HL-60 (cell line): ENCODE data around the gene SCN1B.

Experiments
- DNase-seq, 2 experiments: peaks; one replicate each; pipeline ENCODE4 v3.0.0-alpha.2; 2010 to 2020; ENCODE audit warnings: low read depth in 1 of 2, low spot score in 1 of 2
- H3K27ac ChIP-seq: fragments of 250-450 bp; sonication (Bioruptor Pico); replicated peaks from 2 replicates; pipeline ENCODE4 v1.5.1; 2020; ENCODE audit warnings: mild to moderate bottlenecking, moderate library complexity
- H3K27me3 ChIP-seq: fragments of 250-450 bp; sonication (Bioruptor Pico); 2 replicates; pipeline ENCODE4 v1.5.1; 2021; ENCODE audit warnings: mild to moderate bottlenecking, moderate library complexity; ENCODE audit not compliant: insufficient read depth, poor library complexity, severe bottlenecking
- H3K4me3 ChIP-seq: replicated peaks from 2 replicates; pipeline ENCODE4 v1.5.1; 2011; ENCODE audit warnings: mild to moderate bottlenecking, control low read depth, low read length; ENCODE audit not compliant: insufficient read depth
- GABPA ChIP-seq: IDR thresholded peaks from 2 replicates; pipeline ENCODE4 v1.6.1; 2012; ENCODE audit warnings: low read depth
- POLR2AphosphoS5 ChIP-seq: IDR thresholded peaks from 2 replicates; pipeline ENCODE4 v1.6.1; 2012; ENCODE audit warnings: low read depth
- SPI1 ChIP-seq: IDR thresholded peaks from 2 replicates; pipeline ENCODE4 v1.6.1; 2012; ENCODE audit warnings: low read depth, mild to moderate bottlenecking, borderline replicate concordance
- TF ChIP-seq, protein P1 (sequence below): IDR thresholded peaks from one replicate; pipeline ENCODE4 v1.5.1; 2011; ENCODE audit warnings: low read length, control low read depth, inconsistent platforms; ENCODE audit not compliant: insufficient read depth
- TF ChIP-seq, protein P2 (sequence below): IDR thresholded peaks from 2 replicates; pipeline ENCODE4 v1.6.1; 2012; ENCODE audit warnings: low read depth; ENCODE audit not compliant: insufficient replicate concordance

SCN1B gene

GRCh38 chr19:35044317-35045117 is 14.2 kb downstream of the SCN1B start:
- Histone ChIP-seq H3K27me3 (peaks cover 15% of the 10 kb centered on the region), H3K4me3 (no peak overlapping the region), H3K27ac (no peak overlapping the region)
- no peak for TF ChIP-seq POLR2AphosphoS5
- TF ChIP-seq GABPA = no peak
- 0 out of 2 replicates have a peak, but pooled peaks have one; percentile 14 for TF ChIP-seq SPI1
- TF ChIP-seq, protein P1, sequence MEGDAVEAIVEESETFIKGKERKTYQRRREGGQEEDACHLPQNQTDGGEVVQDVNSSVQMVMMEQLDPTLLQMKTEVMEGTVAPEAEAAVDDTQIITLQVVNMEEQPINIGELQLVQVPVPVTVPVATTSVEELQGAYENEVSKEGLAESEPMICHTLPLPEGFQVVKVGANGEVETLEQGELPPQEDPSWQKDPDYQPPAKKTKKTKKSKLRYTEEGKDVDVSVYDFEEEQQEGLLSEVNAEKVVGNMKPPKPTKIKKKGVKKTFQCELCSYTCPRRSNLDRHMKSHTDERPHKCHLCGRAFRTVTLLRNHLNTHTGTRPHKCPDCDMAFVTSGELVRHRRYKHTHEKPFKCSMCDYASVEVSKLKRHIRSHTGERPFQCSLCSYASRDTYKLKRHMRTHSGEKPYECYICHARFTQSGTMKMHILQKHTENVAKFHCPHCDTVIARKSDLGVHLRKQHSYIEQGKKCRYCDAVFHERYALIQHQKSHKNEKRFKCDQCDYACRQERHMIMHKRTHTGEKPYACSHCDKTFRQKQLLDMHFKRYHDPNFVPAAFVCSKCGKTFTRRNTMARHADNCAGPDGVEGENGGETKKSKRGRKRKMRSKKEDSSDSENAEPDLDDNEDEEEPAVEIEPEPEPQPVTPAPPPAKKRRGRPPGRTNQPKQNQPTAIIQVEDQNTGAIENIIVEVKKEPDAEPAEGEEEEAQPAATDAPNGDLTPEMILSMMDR = peak; percentile 83
- TF ChIP-seq, protein P2, sequence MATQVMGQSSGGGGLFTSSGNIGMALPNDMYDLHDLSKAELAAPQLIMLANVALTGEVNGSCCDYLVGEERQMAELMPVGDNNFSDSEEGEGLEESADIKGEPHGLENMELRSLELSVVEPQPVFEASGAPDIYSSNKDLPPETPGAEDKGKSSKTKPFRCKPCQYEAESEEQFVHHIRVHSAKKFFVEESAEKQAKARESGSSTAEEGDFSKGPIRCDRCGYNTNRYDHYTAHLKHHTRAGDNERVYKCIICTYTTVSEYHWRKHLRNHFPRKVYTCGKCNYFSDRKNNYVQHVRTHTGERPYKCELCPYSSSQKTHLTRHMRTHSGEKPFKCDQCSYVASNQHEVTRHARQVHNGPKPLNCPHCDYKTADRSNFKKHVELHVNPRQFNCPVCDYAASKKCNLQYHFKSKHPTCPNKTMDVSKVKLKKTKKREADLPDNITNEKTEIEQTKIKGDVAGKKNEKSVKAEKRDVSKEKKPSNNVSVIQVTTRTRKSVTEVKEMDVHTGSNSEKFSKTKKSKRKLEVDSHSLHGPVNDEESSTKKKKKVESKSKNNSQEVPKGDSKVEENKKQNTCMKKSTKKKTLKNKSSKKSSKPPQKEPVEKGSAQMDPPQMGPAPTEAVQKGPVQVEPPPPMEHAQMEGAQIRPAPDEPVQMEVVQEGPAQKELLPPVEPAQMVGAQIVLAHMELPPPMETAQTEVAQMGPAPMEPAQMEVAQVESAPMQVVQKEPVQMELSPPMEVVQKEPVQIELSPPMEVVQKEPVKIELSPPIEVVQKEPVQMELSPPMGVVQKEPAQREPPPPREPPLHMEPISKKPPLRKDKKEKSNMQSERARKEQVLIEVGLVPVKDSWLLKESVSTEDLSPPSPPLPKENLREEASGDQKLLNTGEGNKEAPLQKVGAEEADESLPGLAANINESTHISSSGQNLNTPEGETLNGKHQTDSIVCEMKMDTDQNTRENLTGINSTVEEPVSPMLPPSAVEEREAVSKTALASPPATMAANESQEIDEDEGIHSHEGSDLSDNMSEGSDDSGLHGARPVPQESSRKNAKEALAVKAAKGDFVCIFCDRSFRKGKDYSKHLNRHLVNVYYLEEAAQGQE = no peak
- peak; percentile 28 to 43 for DNase-seq

DNA sequence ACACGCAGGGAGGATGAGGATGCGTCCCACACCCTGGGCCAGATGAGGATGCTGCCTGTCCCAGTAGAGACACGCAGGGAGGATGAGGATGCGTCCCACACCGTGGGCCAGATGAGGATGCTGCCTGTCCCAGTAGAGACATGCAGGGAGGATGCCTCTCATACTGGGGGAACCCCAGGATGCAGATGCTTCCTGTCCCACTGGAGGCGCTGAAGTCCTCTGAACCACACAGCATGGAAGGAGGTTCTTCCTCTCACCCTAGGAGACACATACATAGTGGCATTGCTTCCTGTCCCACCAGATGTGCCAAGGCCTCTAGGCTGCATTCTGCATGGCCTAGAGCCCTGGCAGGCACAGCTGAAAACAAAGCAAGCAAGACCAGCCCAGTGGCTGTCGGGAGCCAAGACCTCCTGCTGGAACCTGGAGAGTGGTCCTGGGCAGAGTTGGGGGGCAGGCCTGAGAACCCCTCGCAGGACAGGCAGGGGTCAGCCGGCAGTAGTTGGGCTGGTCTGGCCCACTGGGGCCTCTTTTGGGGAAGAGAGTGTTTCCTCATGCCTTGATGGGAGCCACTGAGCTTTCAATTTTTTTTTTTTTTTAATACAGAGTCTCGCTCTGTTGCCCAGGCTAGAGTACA is 15.5 kb downstream of the SCN1B start:
- peaks cover 4% of the 10 kb centered on the region for H3K27me3 ChIP-seq
- no peak overlapping the region for H3K4me3 ChIP-seq
- peak in 1 of 2 experiments; percentile 77 for DNase-seq
- no peak overlapping the region; the same call in 1 of the 2 replicates for H3K27ac ChIP-seq
- TF ChIP-seq, protein P2 = no peak
- TF ChIP-seq, protein P1 = peak; percentile 50
- TF ChIP-seq SPI1 (peak; percentile 36; the same call in 1 of the 2 replicates), GABPA (no peak)

GRCh38 chr19:35046461-35046860 is 16.2 kb downstream of the SCN1B start:
- TF ChIP-seq POLR2AphosphoS5 = no peak
- no peak for TF ChIP-seq GABPA
- TF ChIP-seq SPI1 = no peak
- TF ChIP-seq, protein P1 = no peak
- TF ChIP-seq, protein P2 = no peak
- no peak for DNase-seq
- Histone ChIP-seq H3K27me3 (no peaks in the 10 kb centered on the region), H3K27ac (no peak overlapping the region), H3K4me3 (no peak overlapping the region)
